Panc1 (cell line): ENCODE results near the gene SLC16A11.

Experiments
- CTCF ChIP-seq: fragments of 450-650 bp; IDR thresholded peaks from 2 replicates; pipeline ENCODE4 v1.5.1; 2017; ENCODE audit warnings: mild to moderate bottlenecking
- POLR2AphosphoS5 ChIP-seq: IDR thresholded peaks from 2 replicates; pipeline ENCODE4 v1.6.1; 2012; ENCODE audit warnings: mild to moderate bottlenecking, low read depth, low read length, moderate library complexity
- REST ChIP-seq, 2 experiments: IDR thresholded peaks; 2 replicates each; pipeline ENCODE4 v1.6.1; 2011 to 2012; ENCODE audit warnings: low read depth in 2 of 2, control low read depth in 1 of 2, low read length in 1 of 2, mild to moderate bottlenecking in 1 of 2, moderate library complexity in 1 of 2; ENCODE audit not compliant: insufficient read depth in 1 of 2
- SIN3A ChIP-seq: IDR thresholded peaks from 2 replicates; pipeline ENCODE4 v1.6.1; 2012; ENCODE audit warnings: low read depth, mild to moderate bottlenecking, low read length, moderate library complexity, borderline replicate concordance; ENCODE audit not compliant: insufficient read depth
- TCF7L2 ChIP-seq: IDR thresholded peaks from 2 replicates; pipeline ENCODE4 v1.6.1; 2011; ENCODE audit warnings: mild to moderate bottlenecking, low read depth, low read length, inconsistent platforms

- no peak for TF ChIP-seq POLR2AphosphoS5
- TF ChIP-seq TCF7L2 = no peak
- no peak for TF ChIP-seq CTCF
- TF ChIP-seq SIN3A = no peak
- no peak for TF ChIP-seq REST (IDR thresholded peaks at IDR 0.05; ENCODE audit: insufficient read depth in 1 of 2, low read depth in 2 of 2, low read length in 1 of 2)
Observed at GRCh38 chr17:7047566-7047965, 3.7 kb upstream of the SLC16A11 start.
